Occipital lobe (tissue), 2 donors: ENCODE results near the gene CCDC127. TPM values are rescaled to one million over a fixed set of nuclear protein-coding genes. Genes with fewer than 3 reads are reported as not detected.
"Not testable (repeated sequence)": the region's sequence is repeated elsewhere in the genome, so short reads cannot be mapped to it uniquely, and the experiment has no call there.

ENCODE experiments used
- DNase-seq: peaks from one replicate; lab custom pipeline; 2025; lab: John Stamatoyannopoulos, UW
- total RNA-seq: library from RNA; depleted of rRNA; stranded (reverse); fragments of >200 nt; gene quantifications from one replicate; pipeline ENCODE4 v1.2.3, GENCODE V29; 2014

CCDC127 gene
- total RNA-seq, 1 donor from 2014 or later = 6.7 TPM

- no peak for DNase-seq
These were observed 44.3 kb downstream of the CCDC127 start for GRCh38 chr5:173392-174290.

GRCh38 chr5:172841-173251, 45.1 kb downstream of the CCDC127 start:
- DNase-seq = no peak

GRCh38 chr5:172421-172820, 45.5 kb downstream of the CCDC127 start:
- no peak for DNase-seq

GRCh38 chr5:171801-172331, 46.1 kb downstream of the CCDC127 start:
- DNase-seq = no peak

- DNase-seq = no peak
These were observed 46.8 kb downstream of the CCDC127 start for GRCh38 chr5:170971-171800.

- DNase-seq = no peak
These were observed 48.2 kb downstream of the CCDC127 start for GRCh38 chr5:169728-170094.

- no peak for DNase-seq
These were observed 48.8 kb downstream of the CCDC127 start for GRCh38 chr5:169071-169727.

- no peak for DNase-seq
These were observed 49.8 kb downstream of the CCDC127 start for GRCh38 chr5:167982-168660.

- no peak for DNase-seq
These were observed 50.4 kb downstream of the CCDC127 start for GRCh38 chr5:167511-167910.

GRCh38 chr5:166441-167372, 51.2 kb downstream of the CCDC127 start:
- DNase-seq = no peak

GRCh38 chr5:164783-165182, 53.2 kb downstream of the CCDC127 start:
- DNase-seq = not testable (repeated sequence)

GRCh38 chr5:164244-164643, 53.7 kb downstream of the CCDC127 start:
- DNase-seq = no peak

GRCh38 chr5:163841-164240, 54.1 kb downstream of the CCDC127 start:
- DNase-seq = no peak

- DNase-seq = no peak
These were observed 54.7 kb downstream of the CCDC127 start for GRCh38 chr5:163338-163620.

GRCh38 chr5:162565-163337, 55.2 kb downstream of the CCDC127 start:
- DNase-seq = no peak

- no peak for DNase-seq
These were observed 55.8 kb downstream of the CCDC127 start for GRCh38 chr5:162190-162564.

GRCh38 chr5:161803-162110, 56.2 kb downstream of the CCDC127 start:
- DNase-seq = no peak

GRCh38 chr5:160921-161802, 56.8 kb downstream of the CCDC127 start:
- no peak for DNase-seq

GRCh38 chr5:160173-160510, 57.8 kb downstream of the CCDC127 start:
- no peak for DNase-seq
